Heart right ventricle (tissue), 16 donors: ENCODE measurements around the gene MON1A. TPM values are rescaled to one million over a fixed set of nuclear protein-coding genes. Genes with fewer than 3 reads are reported as not detected.
A peak's percentile ranks its signal among the peaks of the same experiment; 100 is the strongest.

Source experiments
- ATAC-seq, 8 donors: fragments of 200-7000 bp; cut with Tn5 transposase; one replicate each; pipeline ENCODE4 v1.9.1; 2020; ENCODE audit warnings: mild to moderate bottlenecking in 8 of 8, moderate library complexity in 8 of 8, moderate number of reproducible peaks in 1 of 8
- DNase-seq, 2 donors: peaks; one replicate each; pipeline ENCODE4 v3.0.0-alpha.2; 2020
- H3K27ac ChIP-seq, 10 donors: fragments of 200-600 bp; sonication (generic) in 2 of 10; one replicate each; pipeline versions ENCODE4 v1.5.0 to v1.8.0; 2020 to 2022; ENCODE audit warnings: mild to moderate bottlenecking in 3 of 10
- H3K27me3 ChIP-seq, 7 donors: fragments of 200-600 bp; one replicate each; pipeline ENCODE4 v1.8.0; 2021 to 2022; ENCODE audit warnings: mild to moderate bottlenecking in 2 of 7
- H3K36me3 ChIP-seq, 9 donors: fragments of 200-600 bp; sonication (generic) in 1 of 9; one replicate each; pipeline versions ENCODE4 v1.5.0 to v1.8.0; 2020 to 2022; ENCODE audit warnings: mild to moderate bottlenecking in 2 of 9
- H3K4me1 ChIP-seq, 9 donors: fragments of 200-600 bp; sonication (generic) in 1 of 9; one replicate each; pipeline versions ENCODE4 v1.5.0 to v1.8.0; 2020 to 2022; ENCODE audit warnings: mild to moderate bottlenecking in 4 of 9
- H3K4me3 ChIP-seq, 10 donors: fragments of 200-600 bp; sonication (generic) in 2 of 10; one replicate each; pipeline versions ENCODE4 v1.5.0 to v1.8.0; 2020 to 2022; ENCODE audit warnings: mild to moderate bottlenecking in 7 of 10, moderate library complexity in 2 of 10
- H3K9me3 ChIP-seq, 11 donors: fragments of 200-600 bp in 10 of 11; sonication (generic) in 2 of 11; one replicate each; pipeline versions ENCODE4 v1.5.0 to v1.8.0; 2013 to 2022; ENCODE audit warnings: mild to moderate bottlenecking in 2 of 11, control low read depth in 1 of 11, moderate library complexity in 1 of 11
- CTCF ChIP-seq, 9 donors: fragments of 200-600 bp; sonication (generic) in 2 of 9; IDR thresholded peaks; one replicate each; pipeline versions ENCODE4 v1.5.0 to v1.8.0; 2021 to 2022; ENCODE audit warnings: antibody characterized with exemption in 9 of 9, mild to moderate bottlenecking in 5 of 9, moderate library complexity in 1 of 9
- WGBS, 2 donors: extraction: QIAGEN DNeasy Blood & Tissue Kit; methylation state at CpG; one replicate each; pipeline ENCODE4 v1.1.7; 2013; ENCODE audit warnings: inconsistent platforms in 1 of 2; 5-methylcytosine and 5-hydroxymethylcytosine counted together
- intact Hi-C, 10 donors: fragments of 100-400 bp; cut with DNase I; formaldehyde crosslinking; loops; one replicate each; pipeline versions ENCODE4 v1.11.1 to v1.14.2; 2022
- polyA plus RNA-seq, 2 donors: library from polyadenylated mRNA; stranded (reverse); fragments of 200-250 nt; gene quantifications; one replicate each; pipeline ENCODE4 v1.2.3, GENCODE V29; 2013
- total RNA-seq, 10 donors: library from RNA; stranded (reverse); fragmentation: NEBNext Ultra II Directional in 3 of 10; extraction: Animal tissue kit (Norgen Biotek cat#: 25700) in 3 of 10; gene quantifications; one replicate each; pipeline versions ENCODE4 v1.2.1 to v1.2.4, GENCODE V29; 2021 to 2023
- donor health status: Arrhythmogenic right ventricular cardiomyopathy.
- donor health status: ischemic (EF 13 %, LVEDD 7.1; RV severe dilation, severe dysfunction).
- donor health status: healthy with polysubstance abuse.
- donor health status: DM: no; HTN: yes; CAD: no.
- donor health status: DM: no; HTN: no; CAD: no.
- donor health status: ischemic (EF 25% LVEDD 6.9; RV normal size, moderate dysfunction).
- donor health status: ischemic (EF 25% LVEDD 5.7; RV mildly dilated, moderate dysfunction).
- donor health status: healthy.
- donor health status: DM: yes; HTN: yes; CAD: no.
- donor health status: Ischemic cardiomyopathy.
- donor health status: ischemic (EF 35%, LVEDD 5.7; RV mildly dilated, moderate dysfunction).
- donor health status: nonischemic (EF 11% LVEDD 7.7; RV severe dilation, severe dysfunction).
- donor health status: DM: yes; HTN: yes; CAD: no.
- donor health status: PGD.
- donor health status: ischemic (EF 29% LVEDD 5.4; RV normal size, mild dysfunction).
- donor health status: nonischemic (EF 23%, LVEDD 6.1; RV moderate dilation, normal function).

Gene MON1A
- total and polyA plus RNA-seq, 12 donors = 5.3 to 10.6 (median 6.7) TPM

GRCh38 chr3:49968346-49968745 lies 38.7 kb upstream of the MON1A start:
- H3K27ac ChIP-seq = no peak overlapping the region
- H3K36me3 ChIP-seq = peaks cover 0 to 78% (median 20%) of the 10 kb centered on the region in 9 donors
- DNase-seq = no peak
- no peaks in the 10 kb centered on the region for H3K9me3 ChIP-seq
- no peak for TF ChIP-seq CTCF (IDR thresholded peaks at IDR 0.05)
- no peak for ATAC-seq
- intact Hi-C loops = no loop called here
- no peaks in the 10 kb centered on the region for H3K27me3 ChIP-seq
- H3K4me1 ChIP-seq = peaks cover 0 to 26% (median 17%) of the 10 kb centered on the region in 9 donors
- 94% methylated on average over 8 of the region's 8 CpGs for WGBS, 2 donors
- H3K4me3 ChIP-seq = no peak overlapping the region

GRCh38 chr3:49967291-49967690 lies 37.7 kb upstream of the MON1A start:
- H3K4me1 ChIP-seq = peaks cover 0 to 26% (median 17%) of the 10 kb centered on the region in 9 donors
- intact Hi-C loops = no loop called here
- no peak for TF ChIP-seq CTCF (IDR thresholded peaks at IDR 0.05)
- ATAC-seq (peak in 1 of 8 donors; percentile 25), DNase-seq (no peak)
- H3K4me3 ChIP-seq = no peak overlapping the region
- H3K27me3 ChIP-seq = no peaks in the 10 kb centered on the region
- no peak overlapping the region for H3K27ac ChIP-seq
- peaks cover 0 to 78% (median 10%) of the 10 kb centered on the region in 9 donors for H3K36me3 ChIP-seq
- no peaks in the 10 kb centered on the region for H3K9me3 ChIP-seq
- WGBS, 2 donors = 61 to 70% methylated on average over 6 of the region's 6 CpGs

- H3K4me3 ChIP-seq = no peak overlapping the region
- H3K9me3 ChIP-seq = no peaks in the 10 kb centered on the region
- H3K36me3 ChIP-seq = peaks cover 0 to 71% (median 6%) of the 10 kb centered on the region in 9 donors
- no peaks in the 10 kb centered on the region for H3K27me3 ChIP-seq
- intact Hi-C loops = no loop called here
- H3K4me1 ChIP-seq = peaks cover 0 to 26% (median 17%) of the 10 kb centered on the region in 9 donors
- H3K27ac ChIP-seq = no peak overlapping the region
- ATAC-seq (no peak), DNase-seq (no peak)
- TF ChIP-seq CTCF (IDR thresholded peaks at IDR 0.05) = no peak
- 93 to 97% methylated on average over 1 of the region's 1 CpG for WGBS, 2 donors
Observed at GRCh38 chr3:49966233-49966942, 36.8 kb upstream of the MON1A start.

GRCh38 chr3:49955636-49956035 lies 26.0 kb upstream of the MON1A start:
- peaks cover 0 to 26% (median 11%) of the 10 kb centered on the region in 9 donors for H3K4me1 ChIP-seq
- no peak for ATAC-seq
- no peak overlapping the region for H3K27ac ChIP-seq
- no peak for DNase-seq
- H3K4me3 ChIP-seq = no peak overlapping the region
- TF ChIP-seq CTCF (IDR thresholded peaks at IDR 0.05) = no peak
- WGBS, 2 donors = 90 to 96% methylated on average over 3 of the region's 3 CpGs
- intact Hi-C loops = no loop called here
- no peaks in the 10 kb centered on the region for H3K27me3 ChIP-seq
- H3K36me3 ChIP-seq = no peaks in the 10 kb centered on the region
- no peaks in the 10 kb centered on the region for H3K9me3 ChIP-seq
